ENCODE measurements around the gene NAA16. TPM values are rescaled to one million over a fixed set of nuclear protein-coding genes. Genes with fewer than 3 reads are reported as not detected.

Gene NAA16
- total RNA-seq, 1 donor from 2014 or later: 11.9 TPM

DNA sequence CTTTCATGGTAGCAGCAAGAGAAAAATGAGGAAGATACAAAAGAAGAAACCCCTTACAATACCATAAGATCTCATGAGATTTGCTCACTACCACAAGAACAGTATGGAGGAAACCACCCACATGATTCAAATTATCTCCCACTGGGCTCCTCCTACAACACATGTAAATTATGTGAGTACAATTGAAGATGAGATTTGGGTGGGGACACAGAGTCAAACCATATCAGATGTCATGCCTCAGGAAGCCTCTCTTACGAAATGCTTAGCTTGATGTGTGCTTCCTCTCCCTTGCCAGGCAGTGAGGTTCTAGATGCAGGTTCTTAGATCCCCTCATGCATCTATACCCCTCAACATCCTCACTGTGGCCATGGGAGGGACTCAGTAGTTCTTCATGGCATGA is 83.1 kb downstream of the NAA16 start:
- intact Hi-C loops (cut with DNase I): no loop called here
- H3K4me1 ChIP-seq: no peaks in the 10 kb centered on the region
- TF ChIP-seq, protein P1, sequence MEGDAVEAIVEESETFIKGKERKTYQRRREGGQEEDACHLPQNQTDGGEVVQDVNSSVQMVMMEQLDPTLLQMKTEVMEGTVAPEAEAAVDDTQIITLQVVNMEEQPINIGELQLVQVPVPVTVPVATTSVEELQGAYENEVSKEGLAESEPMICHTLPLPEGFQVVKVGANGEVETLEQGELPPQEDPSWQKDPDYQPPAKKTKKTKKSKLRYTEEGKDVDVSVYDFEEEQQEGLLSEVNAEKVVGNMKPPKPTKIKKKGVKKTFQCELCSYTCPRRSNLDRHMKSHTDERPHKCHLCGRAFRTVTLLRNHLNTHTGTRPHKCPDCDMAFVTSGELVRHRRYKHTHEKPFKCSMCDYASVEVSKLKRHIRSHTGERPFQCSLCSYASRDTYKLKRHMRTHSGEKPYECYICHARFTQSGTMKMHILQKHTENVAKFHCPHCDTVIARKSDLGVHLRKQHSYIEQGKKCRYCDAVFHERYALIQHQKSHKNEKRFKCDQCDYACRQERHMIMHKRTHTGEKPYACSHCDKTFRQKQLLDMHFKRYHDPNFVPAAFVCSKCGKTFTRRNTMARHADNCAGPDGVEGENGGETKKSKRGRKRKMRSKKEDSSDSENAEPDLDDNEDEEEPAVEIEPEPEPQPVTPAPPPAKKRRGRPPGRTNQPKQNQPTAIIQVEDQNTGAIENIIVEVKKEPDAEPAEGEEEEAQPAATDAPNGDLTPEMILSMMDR (IDR thresholded peaks at IDR 0.05): no peak
- no peak overlapping the region for H3K27ac ChIP-seq
- H3K36me3 ChIP-seq: no peaks in the 10 kb centered on the region
- H3K4me3 ChIP-seq: no peak overlapping the region
- H3K27me3 ChIP-seq: no peaks in the 10 kb centered on the region
- no peak for DNase-seq (ENCODE audit: low spot score in 2 of 2)
- H3K9me3 ChIP-seq: no peaks in the 10 kb centered on the region

DNA sequence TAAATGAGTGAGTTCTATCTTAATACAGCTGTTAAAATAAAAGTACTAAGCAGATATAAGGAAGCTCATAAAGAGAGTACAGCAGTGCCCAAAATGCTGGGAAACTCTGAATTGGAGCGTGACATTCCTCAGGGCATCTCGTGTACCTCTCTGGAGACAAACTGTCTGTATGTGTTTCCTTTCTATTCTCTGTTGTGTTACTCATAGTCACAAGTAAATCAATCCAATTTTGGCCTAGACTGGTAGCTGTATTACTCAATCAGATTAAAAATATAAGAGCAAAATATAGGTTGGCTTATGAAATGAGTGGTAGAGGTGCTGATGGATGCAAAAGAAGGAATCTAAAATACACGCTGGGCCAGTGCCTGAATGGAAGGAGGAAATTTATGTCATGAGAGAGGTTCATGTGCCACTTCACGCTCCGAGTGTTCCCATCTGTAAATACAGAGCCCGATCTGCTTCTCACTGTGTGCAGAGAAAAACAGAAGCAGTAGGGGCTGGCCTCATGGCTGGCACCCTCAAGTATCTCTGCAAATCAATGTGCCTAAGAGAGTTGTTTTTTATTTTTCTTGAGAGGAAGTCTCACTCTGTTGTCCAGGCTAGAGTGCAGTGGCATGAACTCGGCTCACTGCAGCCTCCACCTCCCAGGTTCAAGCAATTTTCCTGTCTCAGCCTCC is 87.6 kb downstream of the NAA16 start:
- no peaks in the 10 kb centered on the region for H3K4me1 ChIP-seq
- intact Hi-C loops (cut with DNase I): no loop called here
- no peak overlapping the region for H3K4me3 ChIP-seq
- no peaks in the 10 kb centered on the region for H3K36me3 ChIP-seq
- H3K27me3 ChIP-seq: no peaks in the 10 kb centered on the region
- TF ChIP-seq, protein P1 (IDR thresholded peaks at IDR 0.05): no peak
- H3K9me3 ChIP-seq: no peaks in the 10 kb centered on the region
- DNase-seq (ENCODE audit: low spot score in 2 of 2): no peak
- no peak overlapping the region for H3K27ac ChIP-seq

DNA sequence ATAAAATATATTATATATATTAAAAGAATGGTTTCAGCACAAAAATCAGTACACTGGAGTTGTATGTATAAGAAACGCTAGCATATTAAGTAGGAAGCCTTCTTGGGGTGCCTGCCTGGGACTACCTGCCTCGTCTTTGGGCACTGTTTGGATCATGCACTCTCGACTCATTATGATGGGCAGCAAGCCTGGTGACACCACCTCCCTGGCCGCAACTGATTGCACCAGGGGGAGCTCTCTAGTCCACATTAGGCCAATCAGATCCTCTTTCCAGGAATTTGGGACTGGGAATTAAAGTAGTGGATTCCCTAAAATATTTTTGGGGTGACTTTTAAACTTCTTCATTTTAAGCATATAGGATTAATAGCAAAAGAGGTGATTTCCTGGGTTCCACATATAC is 90.3 kb downstream of the NAA16 start:
- TF ChIP-seq, protein P1 (IDR thresholded peaks at IDR 0.05): no peak
- H3K4me3 ChIP-seq: no peak overlapping the region
- no peaks in the 10 kb centered on the region for H3K4me1 ChIP-seq
- no peak for DNase-seq (ENCODE audit: low spot score in 2 of 2)
- no peaks in the 10 kb centered on the region for H3K9me3 ChIP-seq
- no peak overlapping the region for H3K27ac ChIP-seq
- H3K36me3 ChIP-seq: no peaks in the 10 kb centered on the region
- intact Hi-C loops (cut with DNase I): no loop called here
- no peaks in the 10 kb centered on the region for H3K27me3 ChIP-seq

- TF ChIP-seq, protein P1 (IDR thresholded peaks at IDR 0.05): no peak
- no peak overlapping the region for H3K27ac ChIP-seq
- DNase-seq (ENCODE audit: low spot score in 2 of 2): no peak
- no peak overlapping the region for H3K4me3 ChIP-seq
- no peaks in the 10 kb centered on the region for H3K4me1 ChIP-seq
- H3K36me3 ChIP-seq: no peaks in the 10 kb centered on the region
- H3K9me3 ChIP-seq: no peaks in the 10 kb centered on the region
- H3K27me3 ChIP-seq: no peaks in the 10 kb centered on the region
- intact Hi-C loops (cut with DNase I): no loop called here
Observed at GRCh38 chr13:41402691-41403511, 91.8 kb downstream of the NAA16 start.

DNA sequence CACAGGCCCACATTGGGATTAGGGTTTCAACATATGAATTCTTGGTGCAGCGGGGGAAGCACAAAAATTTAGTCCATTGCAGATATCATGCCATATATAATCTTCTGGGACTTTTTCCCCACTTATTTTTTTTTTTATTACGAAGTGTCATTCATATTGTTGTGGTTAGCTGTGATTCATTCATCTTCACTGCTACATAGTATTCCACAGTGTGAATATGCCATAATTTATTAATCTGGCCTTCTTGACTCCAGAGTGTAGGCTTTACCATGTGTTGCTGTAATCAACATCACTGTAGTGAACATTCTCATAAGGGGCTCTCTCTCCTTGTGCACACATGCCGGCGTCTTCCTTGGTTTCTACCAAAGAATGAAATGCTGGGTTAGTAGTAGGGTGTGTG is 92.9 kb downstream of the NAA16 start:
- Histone ChIP-seq H3K4me3 (no peak overlapping the region), H3K9me3 (no peaks in the 10 kb centered on the region), H3K27ac (no peak overlapping the region), H3K36me3 (no peaks in the 10 kb centered on the region), H3K4me1 (no peaks in the 10 kb centered on the region), H3K27me3 (no peaks in the 10 kb centered on the region)
- intact Hi-C loops (cut with DNase I): no loop called here
- TF ChIP-seq, protein P1 (IDR thresholded peaks at IDR 0.05): no peak
- DNase-seq (ENCODE audit: low spot score in 2 of 2): no peak

All from ascending aorta (tissue), 2 donors.